Measurements from ENCODE around the gene ARID4B. TPM values are rescaled to one million over a fixed set of nuclear protein-coding genes. Genes with fewer than 3 reads are reported as not detected.
A peak's percentile ranks its signal among the peaks of the same experiment; 100 is the strongest.

The ARID4B gene
- total RNA-seq, 2 experiments from 2014 or later, result 43.3 to 45.7 TPM

DNA sequence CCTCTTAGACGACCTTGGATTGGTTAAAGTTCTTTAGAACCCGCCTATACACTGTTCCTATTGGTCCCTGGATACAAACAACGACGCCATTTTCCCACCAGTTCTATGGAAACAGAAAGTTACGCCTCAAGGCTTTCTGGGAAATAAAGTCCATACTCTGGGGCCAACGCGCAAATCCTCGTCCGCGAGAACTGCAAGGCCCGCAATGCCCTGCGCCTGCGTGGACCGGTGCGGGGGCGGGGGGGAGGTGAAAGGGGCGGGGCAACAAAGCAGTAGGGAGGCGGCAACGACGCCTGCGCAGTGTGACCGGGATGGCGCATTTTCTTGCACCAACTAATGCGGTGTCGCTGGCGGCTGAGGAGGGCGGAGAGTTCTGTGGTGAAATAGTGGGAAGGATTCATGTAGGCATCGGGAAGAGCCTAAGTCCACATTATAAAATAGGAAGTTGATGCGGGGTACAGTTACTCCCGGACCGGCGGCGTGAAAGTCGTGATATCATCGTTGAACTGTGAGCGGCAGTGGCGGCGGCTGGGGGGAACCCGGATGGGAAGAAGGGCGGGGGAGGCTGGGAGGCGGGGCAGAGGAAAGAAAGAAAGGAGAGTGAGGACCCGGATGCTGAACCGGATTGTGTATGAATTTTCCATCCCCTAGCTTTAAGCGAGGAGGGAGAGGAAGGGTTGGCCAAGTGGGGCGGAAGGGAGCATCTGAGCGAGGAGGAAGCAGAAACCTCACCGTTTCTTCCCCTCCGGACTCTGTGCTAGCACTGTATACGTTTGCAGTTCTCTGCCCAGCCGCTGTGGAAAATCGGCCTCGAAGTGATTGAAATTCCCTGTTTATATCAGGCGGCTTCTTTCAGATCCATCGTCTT lies 526 bp upstream of the ARID4B start, which contains the start of gene GGPS1:
Gene GGPS1, plus strand, starts transcription at position 300 of the 868 bp plus-strand sequence. CDS start 6,695 bp downstream, outside the sequence.
- POLR2A ChIA-PET, result interaction anchor here (0.6 to 3.4 kb wide), 15 partner anchors 9 to 841 kb away, joined by 3 to 21 read pairs (median 3); partner anchors contain the start of gene RBM34
- no peak within 1 kb of the TSS for H3K27ac Mint-ChIP-seq
- CTCF ChIA-PET, result interaction anchor here (0.6 to 2.9 kb wide), 7 partner anchors 19 to 103 kb away, joined by 3 to 12 read pairs (median 5); no protein-coding TSS in a partner anchor
- DNase-seq (peak; percentile 99), ATAC-seq (peak; percentile 84)
- H3K4me1 Mint-ChIP-seq (ENCODE audit: low read depth), result peaks cover 25% of the 10 kb centered on the region
- H3K27me3 Mint-ChIP-seq (ENCODE audit: low read depth), result no peaks in the 10 kb centered on the region
- no peaks in the 10 kb centered on the region for H3K9me3 Mint-ChIP-seq (ENCODE audit: insufficient read depth)
- H3K36me3 Mint-ChIP-seq (ENCODE audit: low read depth), result peaks cover 35% of the 10 kb centered on the region
- no peak within 1 kb of the TSS for H3K4me3 Mint-ChIP-seq

DNA sequence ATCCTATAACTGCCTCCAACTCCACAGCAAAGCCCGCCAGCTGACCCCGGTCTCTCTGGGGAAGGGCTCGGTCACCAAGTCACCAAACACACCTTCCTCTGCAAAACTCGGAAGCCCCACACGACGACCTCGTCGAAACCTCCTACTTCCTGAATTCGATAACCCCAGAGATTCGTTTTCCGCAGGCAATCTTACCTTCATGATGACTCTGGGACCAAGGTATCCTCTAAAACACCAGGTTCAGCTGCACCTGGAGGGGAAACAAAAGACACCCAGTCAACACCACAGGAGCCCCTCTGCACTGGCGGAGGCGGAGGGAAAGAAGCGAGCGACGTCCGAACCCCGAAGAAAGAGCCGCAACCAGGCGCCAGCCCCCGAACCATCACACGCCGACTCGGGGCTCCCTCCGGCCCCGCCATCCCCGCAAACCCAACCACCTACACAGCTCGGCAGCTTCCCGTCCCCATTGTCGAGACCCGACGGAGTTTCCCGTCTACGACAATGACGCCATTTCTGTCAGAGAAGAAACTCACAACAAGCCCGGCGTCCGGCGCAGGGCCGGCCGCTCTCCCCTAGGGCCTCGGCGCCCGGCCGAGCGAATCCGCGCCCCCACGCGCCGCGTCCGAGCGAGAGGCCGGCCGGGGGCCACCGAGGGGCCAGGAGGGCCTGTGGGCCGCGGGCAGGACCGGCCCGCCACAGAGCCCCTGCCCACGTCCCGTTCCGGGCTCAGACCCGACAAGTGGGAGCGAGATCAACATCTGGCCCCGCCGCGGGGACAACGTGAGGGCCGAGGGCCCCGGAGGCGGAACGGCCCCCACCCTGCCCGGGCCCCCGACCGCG lies 1.0 kb downstream of the ARID4B start:
- DNase-seq (peak; percentile 75), ATAC-seq (peak; percentile 8)
- Mint-ChIP-seq H3K9me3 (ENCODE audit: insufficient read depth) (no peaks in the 10 kb centered on the region), H3K27me3 (ENCODE audit: low read depth) (no peaks in the 10 kb centered on the region), H3K27ac (peak overlapping the region; percentile 93), H3K4me1 (ENCODE audit: low read depth) (peaks cover 30% of the 10 kb centered on the region), H3K36me3 (ENCODE audit: low read depth) (peaks cover 41% of the 10 kb centered on the region), H3K4me3 (peak overlapping the region; percentile 94)
- ChIA-PET CTCF (interaction anchor here (0.5 to 1.5 kb wide), 2 partner anchors 12 to 75 kb away, joined by 3 to 6 read pairs; no protein-coding TSS in a partner anchor), POLR2A (interaction anchor here (0.8 to 3.4 kb wide), 4 partner anchors 8 to 40 kb away, joined by 3 to 21 read pairs (median 5); partner anchors contain the start of gene TBCE)

DNA sequence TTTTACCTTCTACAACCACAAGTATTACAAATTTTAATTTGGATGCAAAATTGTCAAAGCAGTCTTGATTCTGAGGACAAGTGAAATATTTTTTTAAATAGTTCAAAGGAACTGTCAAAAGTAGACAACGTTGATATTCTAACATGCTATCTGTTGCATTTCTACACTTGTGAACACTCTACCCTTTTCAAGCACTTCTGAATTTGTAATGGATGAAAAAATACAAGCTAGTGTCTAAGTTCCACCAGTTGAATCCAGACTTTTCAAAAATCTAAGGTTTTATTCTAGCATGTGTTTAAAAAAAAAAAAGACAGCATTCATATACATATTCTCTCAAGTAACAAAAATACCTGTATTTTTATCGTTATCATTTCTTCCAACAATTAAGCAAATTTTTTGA lies 2.1 kb downstream of the ARID4B start:
- no peak for DNase-seq
- H3K4me1 Mint-ChIP-seq (ENCODE audit: low read depth), result peaks cover 40% of the 10 kb centered on the region
- ChIA-PET POLR2A (interaction anchor here (3.4 kb wide), 1 partner anchor 12 kb away, joined by 21 read pairs; no protein-coding TSS in a partner anchor), CTCF (interaction anchor here (1.7 to 2.5 kb wide), 3 partner anchors 12 to 91 kb away, joined by 8 to 14 read pairs (median 11); no protein-coding TSS in a partner anchor)
- peak overlapping the region; percentile 94 for H3K4me3 Mint-ChIP-seq
- H3K27ac Mint-ChIP-seq, result peak overlapping the region; percentile 87
- no peaks in the 10 kb centered on the region for H3K9me3 Mint-ChIP-seq (ENCODE audit: insufficient read depth)
- no peaks in the 10 kb centered on the region for H3K27me3 Mint-ChIP-seq (ENCODE audit: low read depth)
- H3K36me3 Mint-ChIP-seq (ENCODE audit: low read depth), result peaks cover 43% of the 10 kb centered on the region
- no peak for ATAC-seq

DNA sequence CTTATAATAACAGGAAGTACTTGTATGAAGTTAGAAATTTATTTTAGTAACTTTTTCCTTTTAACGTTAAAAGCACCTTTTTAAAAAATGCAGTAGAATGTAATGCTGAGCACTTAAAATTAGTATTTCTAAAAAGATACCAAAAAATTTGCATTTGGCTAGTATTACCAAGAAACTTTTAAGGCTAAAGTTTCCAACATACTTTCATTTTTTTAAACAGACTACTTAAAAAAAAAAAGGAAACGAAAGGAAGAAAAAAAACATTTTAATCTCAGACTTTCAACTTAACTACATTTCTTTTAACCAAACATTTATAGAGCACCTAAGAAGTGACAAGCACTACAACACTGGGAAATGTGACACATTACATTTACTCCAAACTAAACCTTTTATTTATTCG lies 2.8 kb downstream of the ARID4B start:
- H3K36me3 Mint-ChIP-seq (ENCODE audit: low read depth), result peaks cover 44% of the 10 kb centered on the region
- DNase-seq, result no peak
- peak overlapping the region; percentile 94 for H3K4me3 Mint-ChIP-seq
- peak overlapping the region; percentile 69 for H3K27ac Mint-ChIP-seq
- H3K4me1 Mint-ChIP-seq (ENCODE audit: low read depth), result peaks cover 47% of the 10 kb centered on the region
- no peaks in the 10 kb centered on the region for H3K9me3 Mint-ChIP-seq (ENCODE audit: insufficient read depth)
- ChIA-PET CTCF (interaction anchor here (0.7 to 2.5 kb wide), 7 partner anchors 11 to 165 kb away, joined by 3 to 14 read pairs (median 5); no protein-coding TSS in a partner anchor), POLR2A (interaction anchor here (0.7 kb wide), 2 partner anchors 221 to 722 kb away, joined by 3 read pairs; no protein-coding TSS in a partner anchor)
- no peak for ATAC-seq
- no peaks in the 10 kb centered on the region for H3K27me3 Mint-ChIP-seq (ENCODE audit: low read depth)

DNA sequence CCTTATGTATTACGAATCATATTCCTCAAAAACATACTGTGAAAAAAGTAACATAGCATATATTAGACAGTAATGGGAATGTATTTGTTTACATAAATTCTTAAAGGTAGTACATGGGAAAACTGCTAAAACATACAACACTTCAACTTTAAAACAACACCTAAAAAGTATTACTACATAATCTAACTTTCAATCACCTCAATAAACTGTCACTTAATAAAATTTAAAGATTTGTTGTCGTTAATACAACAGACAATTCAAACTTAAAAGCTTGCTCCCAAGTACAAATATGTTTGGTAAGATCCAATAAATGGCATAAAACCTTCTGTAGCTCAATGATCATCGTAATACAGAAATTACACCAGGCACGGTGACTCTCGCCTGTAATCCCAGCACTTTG lies 3.7 kb downstream of the ARID4B start:
- H3K27me3 Mint-ChIP-seq (ENCODE audit: low read depth), result no peaks in the 10 kb centered on the region
- peak overlapping the region; percentile 94 for H3K4me3 Mint-ChIP-seq
- H3K9me3 Mint-ChIP-seq (ENCODE audit: insufficient read depth), result no peaks in the 10 kb centered on the region
- peaks cover 52% of the 10 kb centered on the region for H3K4me1 Mint-ChIP-seq (ENCODE audit: low read depth)
- DNase-seq (no peak), ATAC-seq (no peak)
- peaks cover 46% of the 10 kb centered on the region for H3K36me3 Mint-ChIP-seq (ENCODE audit: low read depth)
- ChIA-PET POLR2A (no interaction called here), CTCF (interaction anchor here (0.7 to 2.5 kb wide), 7 partner anchors 10 to 164 kb away, joined by 3 to 14 read pairs (median 5); no protein-coding TSS in a partner anchor)
- peak overlapping the region; percentile 34 for H3K27ac Mint-ChIP-seq

DNA sequence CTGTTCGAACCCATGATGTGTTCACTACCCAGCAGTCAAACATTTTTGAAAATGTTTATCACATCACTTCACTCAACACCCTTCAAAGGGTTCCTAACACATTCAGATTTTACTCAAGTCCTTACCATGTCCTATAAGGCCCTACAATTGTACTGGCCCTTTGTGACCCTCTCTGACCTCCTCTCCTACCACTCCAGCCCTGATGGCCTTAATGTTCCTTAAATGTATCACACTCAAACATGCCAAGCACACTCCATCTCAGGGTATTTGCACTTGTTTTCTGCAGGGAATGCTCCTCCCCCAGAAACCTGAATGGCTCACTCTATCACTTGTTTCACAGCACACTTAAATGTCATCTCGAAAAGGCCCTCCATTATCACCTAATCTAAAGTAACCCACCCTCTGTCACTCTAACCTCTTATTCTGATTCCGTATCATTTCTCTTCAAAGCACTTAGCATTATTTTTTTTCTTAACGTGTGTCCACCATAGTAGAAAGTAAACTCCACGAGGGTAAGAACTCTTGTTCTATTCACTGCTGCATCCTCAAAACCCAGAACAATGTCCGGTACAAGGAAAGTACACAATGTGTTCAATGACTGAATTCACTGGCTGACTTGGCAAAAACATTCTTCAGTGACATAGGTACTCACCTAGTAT lies 7.3 kb downstream of the ARID4B start:
- DNase-seq (no peak), ATAC-seq (no peak)
- Mint-ChIP-seq H3K27ac (peak overlapping the region; percentile 11), H3K9me3 (ENCODE audit: insufficient read depth) (no peaks in the 10 kb centered on the region), H3K4me1 (ENCODE audit: low read depth) (peaks cover 64% of the 10 kb centered on the region), H3K4me3 (no peak overlapping the region), H3K27me3 (ENCODE audit: low read depth) (no peaks in the 10 kb centered on the region), H3K36me3 (ENCODE audit: low read depth) (peaks cover 51% of the 10 kb centered on the region)
- POLR2A ChIA-PET, result no interaction called here
- CTCF ChIA-PET, result no interaction called here

DNA sequence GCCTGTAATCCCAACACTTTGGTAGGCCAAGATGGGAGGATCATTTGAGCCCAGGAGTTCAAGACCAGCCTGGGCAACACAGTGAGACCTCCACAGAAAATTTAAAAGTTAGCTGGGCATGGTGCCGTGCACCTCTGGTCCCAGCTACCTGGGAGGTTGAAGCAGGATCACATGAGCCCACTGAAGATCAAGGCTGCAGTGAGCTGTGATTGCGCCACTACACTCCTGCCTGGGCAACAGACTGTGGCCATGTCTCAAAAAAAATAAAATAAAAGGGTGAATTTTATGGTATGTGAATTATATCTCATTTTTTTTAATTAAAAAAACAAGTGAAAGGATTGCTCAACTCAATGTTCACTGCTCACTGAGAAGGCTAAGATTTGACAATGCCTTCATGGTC lies 8.7 kb downstream of the ARID4B start:
- Mint-ChIP-seq H3K36me3 (ENCODE audit: low read depth) (peaks cover 43% of the 10 kb centered on the region), H3K27me3 (ENCODE audit: low read depth) (no peaks in the 10 kb centered on the region), H3K4me3 (no peak overlapping the region), H3K9me3 (ENCODE audit: insufficient read depth) (no peaks in the 10 kb centered on the region), H3K4me1 (ENCODE audit: low read depth) (peaks cover 66% of the 10 kb centered on the region), H3K27ac (no peak overlapping the region)
- ChIA-PET CTCF (interaction anchor here (0.6 to 1.6 kb wide), 3 partner anchors 20 to 98 kb away, joined by 3 to 4 read pairs (median 3); no protein-coding TSS in a partner anchor), POLR2A (interaction anchor here (0.6 to 1.4 kb wide), 4 partner anchors 8 to 43 kb away, joined by 3 to 6 read pairs (median 4); partner anchors contain the start of genes ARID4B and GGPS1)
- no peak for DNase-seq
- ATAC-seq, result no peak

DNA sequence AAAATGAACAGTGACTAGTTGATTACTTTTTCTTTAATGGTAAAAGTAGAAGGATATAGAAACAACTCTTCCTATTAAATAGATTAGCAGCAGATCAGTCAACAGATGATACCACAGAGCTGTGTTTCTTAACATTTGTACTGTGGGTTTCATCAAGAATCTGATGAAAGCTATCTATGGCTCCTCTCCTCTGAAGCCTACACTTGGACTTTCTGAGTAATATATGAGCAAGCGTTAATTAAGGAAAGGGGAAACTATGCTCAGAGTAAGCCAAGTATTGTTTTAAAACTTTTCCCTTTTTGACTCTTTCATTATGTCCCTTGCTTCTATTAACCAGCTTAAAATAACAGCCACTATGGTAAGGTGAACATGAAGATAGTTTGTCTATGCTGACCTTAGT lies 10.8 kb downstream of the ARID4B start:
- Mint-ChIP-seq H3K4me3 (no peak overlapping the region), H3K27ac (no peak overlapping the region)

DNA sequence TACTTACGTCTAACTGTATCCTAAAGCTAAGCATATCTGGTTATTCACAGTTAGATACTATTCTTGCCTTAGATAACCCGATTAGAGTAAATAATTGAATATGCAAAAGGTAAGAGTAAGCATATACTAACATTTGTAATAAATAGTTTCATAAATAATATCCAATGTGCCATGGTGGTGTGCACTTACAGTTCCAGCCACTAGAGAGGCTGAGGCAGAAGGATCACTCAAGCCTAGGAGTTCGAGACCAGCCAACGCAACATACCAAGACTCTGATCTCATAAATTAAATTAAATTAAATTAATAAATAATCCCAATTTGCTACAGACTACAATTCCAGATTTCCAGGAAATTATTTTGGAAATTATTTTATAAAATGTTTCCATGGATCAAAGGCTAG lies 12.2 kb downstream of the ARID4B start:
- Mint-ChIP-seq H3K36me3 (ENCODE audit: low read depth) (peaks cover 38% of the 10 kb centered on the region), H3K27me3 (ENCODE audit: low read depth) (no peaks in the 10 kb centered on the region), H3K27ac (no peak overlapping the region), H3K4me3 (no peak overlapping the region), H3K4me1 (ENCODE audit: low read depth) (peaks cover 74% of the 10 kb centered on the region), H3K9me3 (ENCODE audit: insufficient read depth) (no peaks in the 10 kb centered on the region)
- ChIA-PET CTCF (interaction anchor here (0.9 to 4.1 kb wide), 4 partner anchors 9 to 62 kb away, joined by 3 to 14 read pairs (median 8); no protein-coding TSS in a partner anchor), POLR2A (no interaction called here)
- ATAC-seq, result no peak
- no peak for DNase-seq

More for the DNA sequence above, 10.8 kb downstream of the ARID4B start:
- CTCF ChIA-PET, result interaction anchor here (0.8 kb wide), 1 partner anchor 41 kb away, joined by 3 read pairs; no protein-coding TSS in a partner anchor
- peaks cover 41% of the 10 kb centered on the region for H3K36me3 Mint-ChIP-seq (ENCODE audit: low read depth)
- H3K4me1 Mint-ChIP-seq (ENCODE audit: low read depth), result peaks cover 76% of the 10 kb centered on the region
- no peaks in the 10 kb centered on the region for H3K9me3 Mint-ChIP-seq (ENCODE audit: insufficient read depth)
- no peak for DNase-seq
- POLR2A ChIA-PET, result no interaction called here
- H3K27me3 Mint-ChIP-seq (ENCODE audit: low read depth), result no peaks in the 10 kb centered on the region
- no peak for ATAC-seq

DNA sequence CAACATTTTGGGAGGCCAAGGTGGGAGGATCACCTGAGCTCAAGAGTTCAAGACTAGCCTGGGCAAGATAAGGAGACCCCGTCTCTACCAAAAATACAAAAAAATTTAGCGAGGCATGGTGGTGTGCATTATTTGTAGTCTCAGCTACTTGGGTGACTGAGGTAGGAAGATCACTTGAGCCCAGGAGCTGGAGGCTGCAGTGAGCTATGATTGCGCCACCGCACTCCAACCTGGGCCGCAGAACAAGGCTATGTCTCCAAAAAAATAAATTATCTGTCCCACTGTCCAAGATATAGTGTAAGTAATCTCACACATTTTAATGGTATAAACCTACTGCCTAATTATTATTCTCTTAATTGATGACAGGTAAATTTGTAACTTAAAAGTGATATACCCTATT lies 12.8 kb downstream of the ARID4B start:
- Mint-ChIP-seq H3K27me3 (ENCODE audit: low read depth) (no peaks in the 10 kb centered on the region), H3K4me3 (no peak overlapping the region), H3K9me3 (ENCODE audit: insufficient read depth) (no peaks in the 10 kb centered on the region), H3K4me1 (ENCODE audit: low read depth) (peaks cover 73% of the 10 kb centered on the region), H3K27ac (no peak overlapping the region), H3K36me3 (ENCODE audit: low read depth) (peaks cover 33% of the 10 kb centered on the region)
- CTCF ChIA-PET, result interaction anchor here (0.9 to 4.1 kb wide), 7 partner anchors 10 to 85 kb away, joined by 3 to 14 read pairs (median 5); no protein-coding TSS in a partner anchor
- POLR2A ChIA-PET, result no interaction called here
- DNase-seq (no peak), ATAC-seq (no peak)
